Anterior cingulate cortex (tissue), 58 donors: Measurements from ENCODE around the gene JUP.
A peak's percentile ranks its signal among the peaks of the same experiment; 100 is the strongest.

Experiments
- DNase-seq, 58 donors: peaks; one replicate each; lab custom pipeline; 2025; lab: John Stamatoyannopoulos, UW

Gene JUP

GRCh38 chr17:41782142-41782541, 4.4 kb downstream of the JUP start:
- DNase-seq, result no peak

DNA sequence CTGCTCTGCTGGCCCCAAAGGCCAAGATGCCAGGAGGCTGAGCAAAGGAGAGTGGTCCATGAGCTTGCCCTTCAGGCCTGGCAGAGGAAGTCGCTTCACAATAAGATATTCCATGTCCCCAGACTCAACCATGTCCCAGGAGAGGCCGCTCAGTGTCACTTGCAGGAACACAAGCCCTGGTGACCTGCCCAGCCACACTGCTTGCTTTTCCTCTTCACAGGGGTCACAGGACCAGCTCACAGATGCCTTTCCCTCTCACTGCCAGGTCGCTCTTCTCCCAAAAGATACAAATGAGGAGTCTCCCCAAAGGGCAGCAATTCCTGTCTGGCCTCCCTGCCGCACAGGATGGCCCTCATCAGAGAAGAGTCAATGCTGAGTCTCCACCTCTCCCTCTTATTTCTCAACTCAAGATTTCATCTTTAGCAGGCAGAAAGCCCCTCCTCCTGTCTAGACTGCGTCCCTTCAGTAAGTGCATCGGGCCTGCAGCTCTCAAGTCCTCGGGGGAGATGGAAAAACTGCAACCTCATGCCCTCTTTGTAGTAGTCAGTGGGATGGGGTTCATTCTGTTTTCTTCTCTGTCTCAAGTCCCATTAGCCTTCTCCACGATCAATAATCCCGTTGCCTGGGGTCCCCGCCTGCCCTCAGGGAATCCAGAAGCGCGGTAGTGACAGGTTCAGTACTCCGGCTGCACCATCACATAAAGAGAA, 5.0 kb downstream of the JUP start:
- DNase-seq, result no peak

DNA sequence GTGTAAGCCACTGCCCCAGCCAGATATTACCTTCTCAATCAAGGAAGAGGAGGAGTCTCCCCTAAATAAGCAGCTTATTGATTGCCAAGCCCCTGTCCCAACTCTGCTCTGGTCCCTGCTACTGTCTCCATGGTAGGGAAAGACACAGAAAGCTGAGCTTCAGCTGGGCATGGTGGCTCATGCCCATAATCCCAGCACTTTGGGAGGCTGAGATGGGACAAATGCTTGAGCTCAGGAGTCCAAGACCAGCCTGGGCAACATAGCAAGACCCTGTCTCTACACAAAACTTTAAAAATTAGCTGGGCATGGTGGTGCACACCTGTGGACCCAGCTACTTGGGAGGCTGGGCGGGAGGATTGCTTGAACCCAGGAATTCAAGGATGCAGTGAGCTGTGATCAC, 6.6 kb downstream of the JUP start:
- DNase-seq, result no peak

GRCh38 chr17:41777574-41778188, 8.8 kb downstream of the JUP start:
- DNase-seq, result peak in 34 of 58 donors; percentile 8 to 70 (median 40)

GRCh38 chr17:41777157-41777573, 9.3 kb downstream of the JUP start:
- peak in 7 of 58 donors; percentile 22 to 55 (median 34) for DNase-seq

DNA sequence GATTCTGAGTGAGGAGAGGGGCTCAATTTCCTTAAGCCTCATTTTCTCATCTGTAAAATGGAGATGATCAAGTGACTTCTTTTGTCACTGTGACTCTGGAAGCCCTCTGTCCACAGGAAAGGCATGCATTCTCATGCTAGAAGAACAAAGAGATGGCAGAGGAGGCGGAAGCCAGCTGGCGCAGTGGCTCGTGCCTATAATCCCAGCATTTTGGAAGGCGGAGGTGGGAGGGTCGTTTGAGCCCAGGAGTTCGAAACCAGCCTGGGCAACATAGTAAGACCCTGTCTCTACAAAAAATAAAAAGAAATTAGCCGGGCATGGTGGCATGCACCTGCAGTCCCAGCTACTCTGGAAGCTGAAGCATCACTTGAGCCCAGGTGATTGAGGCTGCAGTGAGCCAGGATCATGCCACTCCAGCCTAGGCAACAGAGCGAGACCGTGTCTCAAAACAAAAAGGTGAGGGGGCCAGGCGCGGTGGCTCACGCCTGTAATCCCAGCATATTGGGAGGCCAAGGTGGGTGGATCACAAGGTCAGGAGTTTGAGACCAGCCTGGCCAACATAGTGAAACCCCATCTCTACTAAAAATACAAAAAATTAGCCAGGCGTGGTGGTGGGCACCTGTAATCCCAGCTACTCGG, 10.1 kb downstream of the JUP start:
- DNase-seq, result peak in 9 of 58 donors; percentile 18 to 44 (median 22)

- peak in 41 of 58 donors; percentile 11 to 87 (median 51) for DNase-seq
These were observed 10.9 kb downstream of the JUP start for GRCh38 chr17:41775394-41776226.

DNA sequence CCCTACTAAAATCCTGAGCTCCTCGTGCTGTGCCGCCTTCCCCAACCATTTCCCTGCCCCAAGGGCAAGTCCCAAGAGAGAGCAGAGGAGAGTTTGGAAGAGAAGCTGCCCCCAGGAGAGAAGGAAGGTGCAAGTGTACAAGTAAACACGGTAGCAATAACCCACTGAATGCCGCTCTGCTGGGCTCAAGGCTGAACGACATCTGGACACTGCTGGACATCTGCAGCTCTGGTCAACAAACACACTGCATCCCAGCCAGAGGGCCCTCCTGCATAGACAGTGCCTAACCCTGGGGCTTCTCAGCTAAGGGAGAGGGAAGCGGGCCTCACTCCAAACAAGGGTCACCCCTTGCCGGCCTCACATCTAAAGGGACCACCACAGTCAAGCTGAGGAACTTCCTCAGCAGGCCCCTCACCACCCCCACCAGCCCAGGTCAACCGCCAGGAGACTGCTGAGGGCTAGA, 12.7 kb downstream of the JUP start:
- DNase-seq, result peak in 12 of 58 donors; percentile 7 to 38 (median 10)

GRCh38 chr17:41773190-41773588, 13.3 kb downstream of the JUP start:
- DNase-seq, result no peak

DNA sequence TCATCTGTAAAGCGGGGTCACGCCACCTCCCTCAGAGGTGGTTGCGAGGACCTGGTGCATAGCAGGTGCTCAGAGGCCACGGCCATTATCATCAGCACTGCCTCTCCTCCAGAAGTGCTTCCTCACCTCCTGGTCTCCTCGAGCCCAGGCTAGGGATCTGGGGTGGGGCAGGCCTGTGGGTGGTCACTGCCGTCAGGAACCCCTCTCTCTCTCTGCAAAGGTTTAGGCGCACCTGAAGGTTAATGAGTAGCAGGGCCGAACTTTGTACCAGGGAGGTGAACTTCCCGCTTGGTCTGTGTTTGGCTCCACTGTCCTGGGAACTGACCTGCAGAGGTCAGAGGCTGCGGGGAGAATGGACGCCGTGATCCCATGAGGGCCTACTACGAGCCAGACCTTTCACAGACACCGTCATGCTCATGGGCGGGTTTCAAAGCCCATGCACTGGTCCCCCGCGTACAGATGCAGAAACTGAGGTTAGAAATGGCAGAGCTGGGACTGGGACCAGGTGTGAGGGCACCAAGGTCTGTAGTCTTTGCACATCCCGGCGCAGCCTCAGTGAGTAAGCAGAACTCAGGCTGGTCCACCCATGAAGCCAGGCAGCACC, 13.8 kb downstream of the JUP start:
- DNase-seq, result no peak

GRCh38 chr17:41772218-41772585, 14.3 kb downstream of the JUP start:
- DNase-seq, result no peak

GRCh38 chr17:41771389-41772206, 14.9 kb downstream of the JUP start:
- DNase-seq, result no peak

- DNase-seq, result no peak
These were observed 16.5 kb downstream of the JUP start for GRCh38 chr17:41769985-41770384.

GRCh38 chr17:41769346-41769862, 17.1 kb downstream of the JUP start:
- DNase-seq, result no peak

DNA sequence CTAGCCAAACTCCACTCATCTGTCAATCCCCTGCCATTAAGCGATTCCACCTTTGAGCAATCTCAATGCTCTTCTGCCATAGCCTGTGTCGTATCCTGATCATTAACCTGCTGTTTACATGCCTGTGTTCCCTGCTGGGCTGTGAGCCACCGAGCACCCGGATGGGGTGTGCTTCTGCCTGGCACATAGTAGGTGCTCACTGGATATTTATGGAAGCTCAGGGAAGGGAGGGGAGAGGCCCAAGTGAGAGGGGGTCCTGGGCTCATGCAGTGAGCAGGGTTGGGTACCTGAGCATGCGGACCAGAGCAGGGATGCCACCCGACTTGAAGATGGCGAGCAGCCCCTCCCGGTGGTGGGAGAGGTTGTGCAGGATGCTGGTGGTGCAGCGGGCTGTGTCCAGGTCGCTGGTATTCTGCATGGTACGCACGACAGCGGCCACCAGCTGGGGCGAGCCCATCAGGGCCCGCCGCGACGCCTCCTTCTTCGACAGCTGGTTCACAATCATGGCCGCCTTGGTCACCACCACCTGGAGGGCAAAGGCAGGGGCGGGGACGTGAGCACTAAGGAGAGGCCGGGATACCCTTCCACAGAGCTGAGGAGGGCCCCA, 17.7 kb downstream of the JUP start:
- no peak for DNase-seq

- DNase-seq, result no peak
These were observed 19.0 kb downstream of the JUP start for GRCh38 chr17:41767324-41768042.

DNA sequence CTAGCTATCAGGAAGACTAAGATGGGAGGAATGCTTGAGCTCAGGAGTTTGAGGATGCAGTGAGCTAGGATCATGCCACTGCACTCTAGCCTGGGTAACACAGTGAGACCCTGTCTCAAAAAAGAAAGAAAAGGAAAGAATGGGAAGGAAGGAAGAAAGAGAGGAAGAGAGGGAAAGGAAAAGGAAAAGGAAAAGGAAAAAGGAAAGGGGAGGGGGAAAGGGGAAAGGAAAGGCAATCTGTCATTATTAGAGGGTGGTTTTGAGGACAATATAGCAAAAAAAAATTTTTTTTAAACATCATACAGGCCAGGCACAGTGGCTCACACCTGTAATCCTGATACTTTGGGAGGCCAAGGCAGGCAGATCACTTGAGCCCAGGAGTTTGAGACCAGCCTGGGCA, 20.4 kb downstream of the JUP start:
- DNase-seq, result no peak

- no peak for DNase-seq
These were observed 23.2 kb downstream of the JUP start for GRCh38 chr17:41763327-41763726.
